Measurements from ENCODE around the gene UNG. TPM values are rescaled to one million over a fixed set of nuclear protein-coding genes. Genes with fewer than 3 reads are reported as not detected.

UNG gene
- polyA plus RNA-seq, 1 of the 3 experiments (the other 2 are of a cell fraction), result 33.2 TPM

GRCh38 chr12:109088818-109089217 lies 8.6 kb upstream of the UNG start (continued):
- TF ChIP-seq PBX3 (IDR thresholded peaks at IDR 0.05), result no peak
- no peak for TF ChIP-seq RXRA (IDR thresholded peaks at IDR 0.05; ENCODE audit: borderline replicate concordance, low read depth)
- TF ChIP-seq CHD2 (IDR thresholded peaks at IDR 0.05; ENCODE audit: low read length, partially characterized antibody), result no peak

GRCh38 chr12:109089683-109090082 lies 7.7 kb upstream of the UNG start:
- 94% methylated on average over 5 of the region's 7 CpGs for WGBS (ENCODE audit: low lambda C conversion rate)
- no peak overlapping the region for H2AFZ ChIP-seq (ENCODE audit: low read depth)
- TF ChIP-seq RAD21 (IDR thresholded peaks at IDR 0.05; ENCODE audit: low read length) (no peak), TEAD4 (IDR thresholded peaks at IDR 0.05; ENCODE audit: borderline replicate concordance, insufficient read depth) (no peak)
- no peak overlapping the region for H3K4me2 ChIP-seq
- POLR2A ChIA-PET, result no interaction called here
- H3K9me2 ChIP-seq, result no peaks in the 10 kb centered on the region
- peaks cover 27 to 38% of the 10 kb centered on the region in 2 experiments for H3K36me3 ChIP-seq (replicated peaks in 1 of 2; ENCODE audit: control insufficient read depth in 1 of 2, insufficient read depth in 2 of 2, low read length in 1 of 2)
- CTCF ChIA-PET, result interaction anchor here (1.4 kb wide), 1 partner anchor 206 kb away, joined by 4 read pairs; no protein-coding TSS in a partner anchor
- H3K4me3 ChIP-seq (ENCODE audit: low read depth in 2 of 2, low read length in 1 of 2), result no peak overlapping the region
- peaks cover 0 to 20% of the 10 kb centered on the region in 2 experiments; a peak in 1 of 4 replicates for H3K4me1 ChIP-seq (ENCODE audit: control insufficient read depth in 1 of 2, insufficient read depth in 2 of 2, low read depth in 1 of 2, low read length in 1 of 2)
- DNase-seq, result no peak
- H3K9ac ChIP-seq, result no peak overlapping the region
- peaks cover 4% of the 10 kb centered on the region for H3F3A ChIP-seq (replicated peaks; ENCODE audit: insufficient read depth)
- H3K27ac ChIP-seq (ENCODE audit: low read depth in 2 of 2, low read length in 1 of 2), result no peak overlapping the region
- H3K79me2 ChIP-seq (ENCODE audit: insufficient read depth), result peaks cover 23% of the 10 kb centered on the region
- no peaks in the 10 kb centered on the region for H3K27me3 ChIP-seq (ENCODE audit: insufficient read depth)
- no peaks in the 10 kb centered on the region for H3K9me3 ChIP-seq
- no peaks in the 10 kb centered on the region for H4K20me1 ChIP-seq (ENCODE audit: insufficient read depth)

- CTCF ChIA-PET, result interaction anchor here (0.6 to 2.5 kb wide), 34 partner anchors 9 to 1223 kb away, joined by 3 to 20 read pairs (median 4); partner anchors contain the start of gene ACACB
- H4K20me1 ChIP-seq (ENCODE audit: insufficient read depth), result no peaks in the 10 kb centered on the region
- no peak for TF ChIP-seq TAF1 (IDR thresholded peaks at IDR 0.05; ENCODE audit: borderline replicate concordance, low read depth, low read length)
- TF ChIP-seq RFX5 (IDR thresholded peaks at IDR 0.05; ENCODE audit: low read length), result no peak
- no peak for TF ChIP-seq FOSL2 (IDR thresholded peaks at IDR 0.05; ENCODE audit: borderline replicate concordance, low read depth)
- no peak for TF ChIP-seq RXRA (IDR thresholded peaks at IDR 0.05; ENCODE audit: borderline replicate concordance, low read depth)
- TF ChIP-seq USF1 (IDR thresholded peaks at IDR 0.05; ENCODE audit: borderline replicate concordance, low read depth), result no peak
- no peak for TF ChIP-seq EZH2phosphoT487 (IDR thresholded peaks at IDR 0.05; ENCODE audit: borderline replicate concordance, low read depth)
- no peak for TF ChIP-seq SIN3A (IDR thresholded peaks at IDR 0.05; ENCODE audit: borderline replicate concordance, low read depth, low read length)
- no peak for TF ChIP-seq PBX3 (IDR thresholded peaks at IDR 0.05)
- TF ChIP-seq CTCF (IDR thresholded peaks at IDR 0.05), result no peak
- peaks cover 4% of the 10 kb centered on the region for H3F3A ChIP-seq (replicated peaks; ENCODE audit: insufficient read depth)
- H2AFZ ChIP-seq (ENCODE audit: low read depth), result peak overlapping the region; percentile 92
- peaks cover 9 to 23% of the 10 kb centered on the region in 2 experiments for H3K36me3 ChIP-seq (replicated peaks in 1 of 2; ENCODE audit: control insufficient read depth in 1 of 2, insufficient read depth in 2 of 2, low read length in 1 of 2)
- peak overlapping the region; percentile 95 for H3K4me2 ChIP-seq
- POLR2A ChIA-PET, result no interaction called here
- WGBS (ENCODE audit: low lambda C conversion rate), result 46% methylated on average over 6 of the region's 6 CpGs
- H3K9ac ChIP-seq, result peak overlapping the region; percentile 74
- peak overlapping the region; percentile 54 to 60; a peak in 2 of 4 replicates for H3K27ac ChIP-seq (ENCODE audit: low read depth in 2 of 2, low read length in 1 of 2)
- H3K27me3 ChIP-seq (ENCODE audit: insufficient read depth), result no peaks in the 10 kb centered on the region
- no peaks in the 10 kb centered on the region for H3K9me3 ChIP-seq
- H3K4me3 ChIP-seq (ENCODE audit: low read depth in 2 of 2, low read length in 1 of 2), result peak overlapping the region; percentile 60 to 77
- peak; percentile 22 for DNase-seq
- no peaks in the 10 kb centered on the region for H3K9me2 ChIP-seq
- H3K4me1 ChIP-seq (ENCODE audit: control insufficient read depth in 1 of 2, insufficient read depth in 2 of 2, low read depth in 1 of 2, low read length in 1 of 2), result peaks cover 0 to 22% of the 10 kb centered on the region in 2 experiments; a peak in 1 of 4 replicates
- peaks cover 23% of the 10 kb centered on the region for H3K79me2 ChIP-seq (ENCODE audit: insufficient read depth)
Measured at GRCh38 chr12:109092497-109093021, 4.8 kb upstream of the UNG start.

Measured in SK-N-SH (cell line).